Activated CD8-positive, alpha-beta T cell treated with anti-CD3 and anti-CD28 coated beads, Interleukin-2, amount 10 ng/mL, durations not matched to agents 7 days and 5 days (primary cell): ENCODE results near the gene PIK3AP1. TPM values are rescaled to one million over a fixed set of nuclear protein-coding genes. Genes with fewer than 3 reads are reported as not detected.

Source experiments
- ATAC-seq: fragments of 150-1000 bp; cut with Tn5 transposase; one replicate; pipeline ENCODE4 v1.10.0; 2021; ENCODE audit warnings: moderate library complexity
- CTCF ChIA-PET: fragments of 350-600 bp; sonication (Branson Sonifier 250); formaldehyde crosslinking; loops from one replicate; lab custom pipeline; 2021; ENCODE audit warnings: antibody characterized with exemption; lab: Charles Lee
- POLR2A ChIA-PET: fragments of 350-600 bp; sonication (Branson Sonifier 250); formaldehyde crosslinking; loops from one replicate; lab custom pipeline; 2021; ENCODE audit warnings: antibody characterized with exemption; lab: Charles Lee
- DNase-seq: peaks from one replicate; pipeline ENCODE4 v3.0.0-alpha.2; 2020
- H3K27ac Mint-ChIP-seq: one replicate; pipeline ENCODE4 v1.8.0; 2021; ENCODE audit warnings: mild to moderate bottlenecking, mixed read lengths
- H3K27me3 Mint-ChIP-seq: one replicate; pipeline ENCODE4 v1.8.0; 2021; ENCODE audit warnings: low read depth, mixed read lengths
- H3K36me3 Mint-ChIP-seq: one replicate; pipeline ENCODE4 v1.8.0; 2021; ENCODE audit warnings: low read depth, mixed read lengths
- H3K4me1 Mint-ChIP-seq: one replicate; pipeline ENCODE4 v1.8.0; 2021; ENCODE audit warnings: low read depth, mixed read lengths
- H3K4me3 Mint-ChIP-seq: one replicate; pipeline ENCODE4 v1.8.0; 2021; ENCODE audit warnings: mild to moderate bottlenecking, mixed read lengths
- H3K9me3 Mint-ChIP-seq: one replicate; pipeline ENCODE4 v1.8.0; 2022; ENCODE audit warnings: mixed read lengths; ENCODE audit not compliant: insufficient read depth
- total RNA-seq, 2 experiments: library from RNA; stranded (reverse); gene quantifications; one replicate each; pipeline ENCODE4 v1.2.3, GENCODE V29; 2021

The PIK3AP1 gene
- total RNA-seq, 2 experiments from 2014 or later: 6.2 to 6.8 TPM

DNA sequence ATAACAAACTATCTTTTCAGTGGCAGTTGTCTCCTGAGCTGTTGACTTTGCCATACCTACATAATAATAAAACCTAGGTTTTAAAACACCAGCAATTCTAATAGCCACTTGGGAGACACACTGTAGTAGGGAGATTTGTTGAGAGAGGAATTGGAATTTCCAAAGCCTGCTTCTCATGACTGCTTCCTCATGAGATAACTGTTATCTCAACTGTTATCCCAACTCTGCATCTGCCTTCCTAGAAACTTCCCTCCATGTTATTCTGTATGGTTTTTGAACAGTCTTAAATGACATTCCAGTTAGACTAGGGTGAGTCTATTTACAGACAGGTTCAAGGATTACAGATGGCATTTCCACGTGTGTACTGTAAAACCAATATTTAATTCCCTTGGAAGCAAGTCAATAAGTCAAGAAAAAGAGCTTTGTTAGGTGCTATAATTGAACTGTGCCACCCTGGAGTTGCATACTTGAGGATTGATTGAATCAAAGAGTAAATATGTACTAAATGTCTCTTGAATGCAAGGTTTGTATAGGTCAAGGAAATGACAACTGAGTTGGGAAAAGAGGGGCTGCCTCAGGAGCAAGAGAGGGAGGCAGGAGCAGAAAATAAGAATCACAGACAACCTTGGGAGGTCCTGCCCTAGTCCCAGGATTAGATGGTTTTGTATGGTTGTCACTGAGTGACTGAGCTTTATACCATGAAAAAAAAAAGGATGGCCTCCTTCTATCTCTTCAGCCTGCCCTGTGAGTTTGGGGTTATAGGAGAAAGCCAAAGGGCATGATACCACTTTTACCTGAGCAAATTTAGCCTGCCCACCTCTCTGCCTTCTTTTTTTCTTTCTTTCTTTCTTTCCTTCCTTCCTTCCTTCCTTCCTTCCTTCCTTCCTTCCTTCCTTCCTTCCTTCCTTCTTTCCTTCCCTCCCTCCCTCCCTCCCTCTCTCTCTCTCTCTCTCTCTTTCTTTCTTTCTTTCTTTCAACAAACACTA lies 123.6 kb downstream of the PIK3AP1 start:
- no peak for ATAC-seq
- no peak for DNase-seq
- H3K9me3 Mint-ChIP-seq: no peaks in the 10 kb centered on the region
- H3K27me3 Mint-ChIP-seq: peaks cover 2% of the 10 kb centered on the region
- H3K27ac Mint-ChIP-seq: no peak overlapping the region
- POLR2A ChIA-PET: no interaction called here
- no peaks in the 10 kb centered on the region for H3K36me3 Mint-ChIP-seq
- H3K4me3 Mint-ChIP-seq: no peak overlapping the region
- CTCF ChIA-PET: interaction anchor here (0.7 kb wide), 1 partner anchor 52 kb away, joined by 3 read pairs; no protein-coding TSS in a partner anchor
- H3K4me1 Mint-ChIP-seq: peaks cover 4% of the 10 kb centered on the region

DNA sequence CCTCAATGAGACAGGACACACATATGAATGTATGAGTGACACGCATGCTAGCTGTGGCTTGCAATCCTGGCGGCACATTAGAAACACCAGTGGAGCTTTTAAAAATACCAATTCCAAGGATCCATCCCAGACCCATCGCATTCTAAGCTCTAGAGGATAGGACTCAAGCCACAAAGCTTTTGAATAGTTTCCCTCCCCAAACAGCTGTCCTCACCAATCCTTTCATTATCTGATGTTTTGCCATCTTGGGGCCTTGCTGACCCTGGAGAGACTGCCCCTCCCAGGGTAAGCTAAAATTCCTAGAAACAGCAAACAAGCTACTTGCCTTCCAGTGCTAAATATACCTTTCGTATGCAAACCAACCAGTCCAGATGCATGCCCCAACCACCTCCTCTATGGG lies 124.6 kb downstream of the PIK3AP1 start:
- CTCF ChIA-PET: no interaction called here
- H3K4me1 Mint-ChIP-seq: peaks cover 7% of the 10 kb centered on the region
- no peak for ATAC-seq
- H3K9me3 Mint-ChIP-seq: no peaks in the 10 kb centered on the region
- H3K27ac Mint-ChIP-seq: no peak overlapping the region
- no peaks in the 10 kb centered on the region for H3K36me3 Mint-ChIP-seq
- H3K4me3 Mint-ChIP-seq: no peak overlapping the region
- H3K27me3 Mint-ChIP-seq: peaks cover 3% of the 10 kb centered on the region
- no peak for DNase-seq
- POLR2A ChIA-PET: no interaction called here

GRCh38 chr10:96591946-96592345 lies 128.4 kb downstream of the PIK3AP1 start:
- ChIA-PET CTCF (interaction anchor here (1.4 kb wide), 1 partner anchor 898 kb away, joined by 4 read pairs; the partner anchor contains the start of gene TCTN3), POLR2A (no interaction called here)
- H3K9me3 Mint-ChIP-seq: no peaks in the 10 kb centered on the region
- H3K27me3 Mint-ChIP-seq: peaks cover 4% of the 10 kb centered on the region
- ATAC-seq (no peak), DNase-seq (no peak)
- peaks cover 13% of the 10 kb centered on the region for H3K4me1 Mint-ChIP-seq
- no peak overlapping the region for H3K4me3 Mint-ChIP-seq
- no peaks in the 10 kb centered on the region for H3K36me3 Mint-ChIP-seq
- H3K27ac Mint-ChIP-seq: no peak overlapping the region

GRCh38 chr10:96588616-96589419 lies 131.5 kb downstream of the PIK3AP1 start:
- peaks cover 12% of the 10 kb centered on the region for H3K36me3 Mint-ChIP-seq
- CTCF ChIA-PET: interaction anchor here (1.1 to 1.2 kb wide), 2 partner anchors 52 to 78 kb away, joined by 3 read pairs; no protein-coding TSS in a partner anchor

GRCh38 chr10:96588060-96588554 lies 132.2 kb downstream of the PIK3AP1 start:
- Mint-ChIP-seq H3K9me3 (no peaks in the 10 kb centered on the region), H3K4me3 (no peak overlapping the region), H3K4me1 (peaks cover 31% of the 10 kb centered on the region), H3K27ac (no peak overlapping the region), H3K27me3 (peaks cover 4% of the 10 kb centered on the region), H3K36me3 (peaks cover 15% of the 10 kb centered on the region)
- DNase-seq: no peak
- no peak for ATAC-seq
- ChIA-PET POLR2A (interaction anchor here (1.2 kb wide), 1 partner anchor 21 kb away, joined by 3 read pairs; no protein-coding TSS in a partner anchor), CTCF (interaction anchor here (1.2 kb wide), 1 partner anchor 77 kb away, joined by 3 read pairs; no protein-coding TSS in a partner anchor)

More at GRCh38 chr10:96588616-96589419, 131.5 kb downstream of the PIK3AP1 start:
- Mint-ChIP-seq H3K4me1 (peaks cover 26% of the 10 kb centered on the region), H3K27ac (no peak overlapping the region), H3K27me3 (peaks cover 4% of the 10 kb centered on the region), H3K9me3 (no peaks in the 10 kb centered on the region), H3K4me3 (no peak overlapping the region)
- DNase-seq: no peak
- POLR2A ChIA-PET: no interaction called here
- ATAC-seq: no peak

DNA sequence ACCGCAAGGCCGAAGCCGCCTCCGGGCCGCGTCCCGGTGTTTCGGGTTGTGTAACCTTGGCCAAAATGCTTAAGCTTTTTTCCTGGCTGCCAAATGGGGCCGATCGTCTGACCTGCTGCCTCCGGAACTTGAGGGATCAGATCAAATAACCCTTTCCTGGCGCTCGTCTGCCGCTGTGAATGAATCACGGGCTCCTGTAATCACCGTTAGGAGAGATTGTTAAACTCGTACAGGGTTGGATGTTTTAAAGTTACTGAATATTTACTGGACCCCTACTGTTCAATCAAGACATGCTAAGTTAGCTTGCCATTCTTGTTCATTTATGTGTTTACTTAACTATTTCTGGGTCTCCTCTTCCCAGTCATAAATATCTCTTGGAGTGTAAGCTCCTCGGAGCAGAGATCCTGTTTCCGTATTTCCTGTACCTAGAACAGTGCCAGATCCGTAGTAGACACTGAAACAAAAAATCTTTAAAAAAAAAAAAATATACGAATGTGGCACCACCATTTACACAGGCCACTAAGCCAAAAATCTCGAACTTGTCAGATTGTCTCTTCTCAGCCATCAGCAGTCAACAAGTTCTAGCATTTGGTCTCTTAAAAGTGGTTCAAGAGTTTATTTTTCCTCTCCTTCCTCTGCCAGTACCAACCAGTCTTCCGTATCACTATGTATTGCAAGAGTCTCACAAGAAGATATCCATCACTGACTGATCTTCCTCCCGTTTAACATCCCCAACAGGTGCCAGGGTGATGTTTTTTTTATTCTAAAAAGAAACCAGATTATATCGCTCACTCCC lies 132.9 kb downstream of the PIK3AP1 start:
- peak; percentile 26 for ATAC-seq
- POLR2A ChIA-PET: interaction anchor here (1.2 kb wide), 1 partner anchor 22 kb away, joined by 3 read pairs; no protein-coding TSS in a partner anchor
- Mint-ChIP-seq H3K4me3 (no peak overlapping the region), H3K27me3 (peaks cover 4% of the 10 kb centered on the region), H3K9me3 (no peaks in the 10 kb centered on the region), H3K4me1 (peaks cover 32% of the 10 kb centered on the region), H3K36me3 (peaks cover 16% of the 10 kb centered on the region), H3K27ac (no peak overlapping the region)
- CTCF ChIA-PET: interaction anchor here (1.2 kb wide), 1 partner anchor 76 kb away, joined by 3 read pairs; no protein-coding TSS in a partner anchor
- DNase-seq: peak; percentile 58

GRCh38 chr10:96586419-96587263 lies 133.7 kb downstream of the PIK3AP1 start, which contains the start of gene TM9SF3:
Gene TM9SF3 (minus strand): TSS chr10:96587012. CDS start chr10:96586835, 177 bp downstream.
- CTCF ChIA-PET: no interaction called here
- H3K4me3 Mint-ChIP-seq: peak within 1 kb of the TSS; percentile 91

GRCh38 chr10:96585736-96586418 lies 134.4 kb downstream of the PIK3AP1 start:
- DNase-seq (peak; percentile 59), ATAC-seq (peak; percentile 20)
- peaks cover 16% of the 10 kb centered on the region for H3K36me3 Mint-ChIP-seq
- H3K9me3 Mint-ChIP-seq: no peaks in the 10 kb centered on the region
- peaks cover 31% of the 10 kb centered on the region for H3K4me1 Mint-ChIP-seq
- H3K4me3 Mint-ChIP-seq: peak overlapping the region; percentile 91
- H3K27me3 Mint-ChIP-seq: peaks cover 4% of the 10 kb centered on the region
- POLR2A ChIA-PET: interaction anchor here (0.6 kb wide), 2 partner anchors 26 to 177 kb away, joined by 3 read pairs; no protein-coding TSS in a partner anchor
- peak overlapping the region; percentile 94 for H3K27ac Mint-ChIP-seq
- CTCF ChIA-PET: interaction anchor here (1.2 to 1.7 kb wide), 2 partner anchors 44 to 75 kb away, joined by 3 to 5 read pairs; no protein-coding TSS in a partner anchor

More at GRCh38 chr10:96586419-96587263, 133.7 kb downstream of the PIK3AP1 start, which contains the start of gene TM9SF3:
- DNase-seq: peak; percentile 95
- Mint-ChIP-seq H3K27ac (peak within 1 kb of the TSS; percentile 94), H3K36me3 (peaks cover 16% of the 10 kb centered on the region), H3K4me1 (peaks cover 28% of the 10 kb centered on the region), H3K27me3 (peaks cover 4% of the 10 kb centered on the region), H3K9me3 (no peaks in the 10 kb centered on the region)
- POLR2A ChIA-PET: interaction anchor here (0.6 to 1.2 kb wide), 3 partner anchors 23 to 177 kb away, joined by 3 read pairs; no protein-coding TSS in a partner anchor
- peak; percentile 88 for ATAC-seq

DNA sequence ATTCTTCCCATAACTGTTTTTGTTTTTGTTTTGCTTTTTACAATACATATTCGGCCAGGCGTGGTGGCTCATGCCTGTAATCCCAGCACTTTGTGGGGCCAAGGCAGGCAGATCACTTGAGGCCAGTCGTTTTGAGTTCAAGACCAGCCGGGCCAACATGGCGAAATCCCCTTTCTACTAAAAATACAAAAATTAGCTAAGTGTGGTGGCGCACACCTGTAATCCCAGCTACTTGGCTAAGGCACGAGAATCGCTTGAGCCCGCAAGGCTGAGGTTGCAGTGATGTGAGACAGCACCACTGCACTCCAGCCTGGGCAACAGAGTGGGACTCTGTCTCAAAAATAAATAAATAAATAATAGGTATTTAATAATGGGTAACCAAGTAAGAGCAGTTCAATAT lies 135.8 kb downstream of the PIK3AP1 start:
- H3K27me3 Mint-ChIP-seq: no peaks in the 10 kb centered on the region
- POLR2A ChIA-PET: no interaction called here
- ATAC-seq (no peak), DNase-seq (no peak)
- H3K4me3 Mint-ChIP-seq: no peak overlapping the region
- peaks cover 37% of the 10 kb centered on the region for H3K4me1 Mint-ChIP-seq
- no peak overlapping the region for H3K27ac Mint-ChIP-seq
- no peaks in the 10 kb centered on the region for H3K9me3 Mint-ChIP-seq
- H3K36me3 Mint-ChIP-seq: peaks cover 22% of the 10 kb centered on the region
- CTCF ChIA-PET: interaction anchor here (1.2 to 1.7 kb wide), 3 partner anchors 43 to 74 kb away, joined by 3 to 5 read pairs (median 4); no protein-coding TSS in a partner anchor
